Body of pancreas (tissue), 4 donors: ENCODE results near the gene OR10K2.

ENCODE experiments used
- CTCF ChIP-seq, 7 experiments: fragments of 450-650 bp in 4 of 7; fragments of 200-600 bp in 3 of 7; sonication (generic) in 3 of 7; IDR thresholded peaks; one replicate each; pipeline ENCODE4 v1.5.1; 2016 to 2019; ENCODE audit warnings: antibody characterized with exemption in 7 of 7
- POLR2A ChIP-seq, 3 donors: fragments of 450-650 bp; IDR thresholded peaks; one replicate each; pipeline ENCODE4 v1.6.1; 2016; ENCODE audit warnings: antibody characterized with exemption in 3 of 3, mild to moderate bottlenecking in 2 of 3

DNA sequence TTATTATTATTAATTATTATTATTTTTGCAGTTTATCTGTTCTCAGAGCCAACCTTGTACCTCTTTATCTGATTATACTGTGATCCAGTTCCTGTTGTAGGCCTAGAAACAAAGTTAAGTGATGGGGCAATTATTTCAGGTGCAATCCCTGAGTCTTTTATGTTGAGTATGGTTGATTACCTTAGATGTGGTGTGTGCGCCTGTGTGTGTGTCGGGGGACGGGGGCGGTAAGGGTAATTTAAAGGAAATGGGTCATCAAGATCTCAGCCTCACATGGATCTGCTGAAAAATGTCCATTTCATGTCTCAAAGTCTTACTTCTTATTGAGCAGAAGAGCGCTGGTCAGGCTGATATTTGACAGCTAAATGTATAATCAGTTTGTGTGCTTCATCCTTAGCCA is 18.9 kb downstream of the OR10K2 start:
- TF ChIP-seq POLR2A (IDR thresholded peaks at IDR 0.05) (no peak), CTCF (IDR thresholded peaks at IDR 0.05) (no peak)
